Activated T-helper 9 cell treated with anti-CD3 and anti-CD28 coated beads, Interleukin-2, amount 50 U/mL, for 16 hours (primary cell): Measurements from ENCODE around the gene TCF4.

Experiments used
- DNase-seq: peaks from one replicate; pipeline ENCODE4 v3.0.0-alpha.2; 2020; ENCODE audit warnings: low read depth

TCF4 gene

DNA sequence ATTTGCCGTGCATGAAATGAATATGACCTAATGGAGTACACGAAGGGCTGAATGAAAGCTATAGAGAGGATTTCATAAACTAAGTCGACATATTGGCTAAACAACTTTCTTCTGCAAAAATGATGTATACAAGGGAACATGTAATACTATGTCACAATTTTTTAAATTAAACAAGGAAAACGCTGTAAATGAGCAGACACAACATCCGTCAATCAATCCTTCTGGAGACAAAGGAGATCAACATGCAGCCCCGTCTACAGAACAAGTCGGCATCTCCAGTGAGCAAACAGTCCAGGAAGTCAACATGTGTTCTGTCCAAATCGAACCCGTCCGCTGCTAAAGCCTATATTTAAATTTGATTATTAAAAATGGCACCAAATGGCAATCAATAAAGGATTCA lies 180.8 kb downstream of the TCF4 start:
- no peak for DNase-seq

DNA sequence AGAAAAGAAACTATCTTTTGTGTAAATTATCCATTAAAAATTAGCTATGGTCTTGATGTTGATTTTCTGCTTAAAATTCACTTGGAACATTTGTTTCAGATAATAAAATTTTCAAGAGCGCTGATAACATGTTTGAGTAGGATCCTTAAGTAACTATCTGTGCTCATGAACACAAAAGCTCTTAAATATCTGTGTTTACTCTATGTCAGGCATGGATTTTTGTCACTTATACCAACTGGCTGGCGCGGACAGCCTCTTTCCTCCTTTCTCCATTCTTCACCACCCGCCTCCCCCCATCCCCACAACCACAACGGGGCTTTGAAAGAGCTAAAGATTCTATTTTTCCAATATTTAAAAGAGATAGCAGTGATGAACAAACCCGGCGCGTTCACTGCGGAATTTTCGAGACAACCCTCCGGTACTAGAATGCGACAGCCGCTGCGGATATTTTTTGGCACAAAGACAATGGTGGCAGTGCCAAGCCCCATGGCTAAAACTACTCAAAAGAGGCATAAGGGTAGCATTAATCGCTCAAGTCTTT lies 181.5 kb downstream of the TCF4 start:
- DNase-seq, result no peak

DNA sequence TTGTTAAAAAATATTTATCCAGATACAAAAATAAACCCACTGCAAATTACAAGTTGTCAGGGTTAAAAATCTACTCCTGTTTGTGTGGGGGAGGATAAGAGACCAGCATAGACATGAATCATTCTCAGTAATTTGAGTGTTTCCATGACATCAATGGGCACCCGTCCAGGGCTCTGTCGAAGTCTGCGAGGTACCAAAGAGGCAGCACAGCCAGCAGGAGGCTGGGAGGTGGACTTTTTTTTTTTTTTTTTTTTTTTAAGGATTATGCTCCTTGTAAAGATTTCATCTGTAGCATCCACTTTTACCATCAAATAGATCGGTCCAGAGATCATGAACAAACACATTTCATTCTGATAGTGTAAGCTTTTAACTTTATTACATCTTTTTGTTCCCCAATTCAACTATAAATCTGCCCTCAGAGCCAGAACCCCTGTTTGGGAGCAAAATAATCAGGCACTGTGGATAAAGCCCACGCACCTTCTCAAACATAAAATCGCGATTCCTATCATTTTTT lies 182.0 kb downstream of the TCF4 start:
- no peak for DNase-seq

DNA sequence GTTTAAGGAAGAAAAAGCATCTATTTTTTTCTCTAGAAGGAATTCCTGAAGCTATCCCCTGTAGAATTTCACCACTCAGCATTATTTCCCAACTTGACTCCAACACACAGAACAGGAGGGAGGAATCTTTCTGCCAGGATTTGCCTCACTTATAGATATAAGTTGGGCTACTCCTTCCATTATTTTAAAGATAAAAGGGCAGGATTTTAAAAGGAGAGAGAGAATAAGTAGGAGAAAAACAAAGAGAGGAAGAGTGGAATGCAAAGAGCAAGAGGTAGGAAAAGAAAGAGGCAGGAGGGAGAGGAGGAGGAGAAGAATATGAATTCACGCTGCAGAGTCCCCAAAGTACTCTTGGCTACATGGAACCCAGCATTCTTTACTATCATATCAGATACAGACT lies 182.5 kb downstream of the TCF4 start:
- DNase-seq, result no peak

- DNase-seq, result no peak
Observed at GRCh38 chr18:55404832-55405465, 183.0 kb downstream of the TCF4 start.

DNA sequence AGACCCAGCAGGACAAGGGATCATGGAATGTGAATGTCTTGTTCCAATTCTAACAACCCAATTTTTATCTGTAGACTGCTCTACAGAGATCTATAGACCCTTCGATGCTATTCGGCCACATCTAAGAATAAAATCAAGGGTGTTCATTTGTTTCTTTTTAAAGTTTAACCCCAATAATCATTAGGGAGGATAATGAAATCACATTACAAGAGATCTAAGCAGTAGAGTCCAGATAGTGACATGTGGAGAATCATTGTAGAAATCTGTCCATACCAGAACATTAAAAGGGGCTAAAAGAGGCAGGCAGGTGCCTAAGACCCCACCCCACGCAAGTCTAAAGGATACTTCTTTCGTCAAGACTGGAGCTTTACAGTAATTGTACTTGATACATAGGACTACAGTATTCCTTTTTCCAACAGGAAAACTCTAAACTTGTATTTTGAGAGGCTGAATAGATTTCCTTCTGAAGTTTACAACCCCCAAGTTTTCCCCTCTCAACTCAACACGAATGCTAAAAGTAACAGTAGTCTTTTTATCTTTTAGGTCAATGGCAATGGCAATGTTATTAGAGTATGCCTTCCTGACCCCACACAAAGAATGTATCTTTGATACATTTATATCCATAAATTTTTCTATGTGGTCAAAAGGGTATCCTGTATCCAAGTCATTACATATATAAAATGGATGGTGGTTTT lies 183.7 kb downstream of the TCF4 start:
- DNase-seq, result no peak

GRCh38 chr18:55403421-55403949 lies 184.5 kb downstream of the TCF4 start:
- no peak for DNase-seq

GRCh38 chr18:55402731-55403405 lies 185.1 kb downstream of the TCF4 start:
- no peak for DNase-seq

DNA sequence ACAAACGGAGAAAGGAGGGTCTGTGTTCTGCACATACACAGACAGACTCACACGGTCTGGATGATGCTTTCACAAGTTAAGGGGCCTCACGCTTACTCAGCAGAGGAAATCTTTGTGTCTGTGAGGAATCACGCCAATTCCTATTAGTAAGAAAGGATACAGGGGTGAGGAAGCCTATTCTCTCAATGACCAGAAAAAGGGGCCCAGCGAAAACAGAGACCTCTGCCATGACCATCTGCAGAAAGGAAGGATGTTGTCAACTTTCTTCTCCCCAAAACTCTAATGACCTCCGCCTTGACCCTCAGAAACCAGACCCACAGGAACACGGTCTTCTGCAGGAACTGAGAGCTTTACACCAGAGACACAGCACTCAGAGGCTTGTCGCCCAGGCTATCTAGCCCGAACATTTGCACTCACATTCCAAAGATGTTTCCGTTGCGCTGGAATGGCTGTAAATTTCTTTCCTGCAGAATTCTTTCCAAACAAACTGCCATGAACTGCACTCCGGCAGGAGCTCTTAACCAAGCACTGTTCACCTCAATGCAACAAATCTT lies 186.3 kb downstream of the TCF4 start:
- DNase-seq, result no peak

- DNase-seq, result no peak
Observed at GRCh38 chr18:55400590-55401541, 187.1 kb downstream of the TCF4 start.

GRCh38 chr18:55400081-55400480 lies 187.9 kb downstream of the TCF4 start:
- no peak for DNase-seq

DNA sequence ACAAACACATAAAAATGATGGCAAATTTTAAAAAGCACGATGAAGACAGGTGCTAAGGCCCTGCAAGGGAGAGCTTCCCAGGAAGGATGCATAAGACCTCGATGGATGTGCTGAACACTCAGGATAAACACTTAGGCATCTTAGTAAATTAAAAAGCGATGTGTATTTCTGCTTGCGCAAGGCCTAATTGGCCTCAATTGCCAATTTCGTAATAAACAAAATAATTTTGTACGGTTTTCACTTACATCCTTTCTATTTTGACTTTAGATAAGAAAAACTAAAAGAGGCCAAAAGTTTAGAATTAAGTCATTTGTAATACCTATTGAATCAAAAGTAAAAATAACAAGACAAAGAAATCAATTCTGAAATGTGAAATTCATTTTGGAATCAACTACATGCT lies 189.1 kb downstream of the TCF4 start:
- DNase-seq, result no peak

DNA sequence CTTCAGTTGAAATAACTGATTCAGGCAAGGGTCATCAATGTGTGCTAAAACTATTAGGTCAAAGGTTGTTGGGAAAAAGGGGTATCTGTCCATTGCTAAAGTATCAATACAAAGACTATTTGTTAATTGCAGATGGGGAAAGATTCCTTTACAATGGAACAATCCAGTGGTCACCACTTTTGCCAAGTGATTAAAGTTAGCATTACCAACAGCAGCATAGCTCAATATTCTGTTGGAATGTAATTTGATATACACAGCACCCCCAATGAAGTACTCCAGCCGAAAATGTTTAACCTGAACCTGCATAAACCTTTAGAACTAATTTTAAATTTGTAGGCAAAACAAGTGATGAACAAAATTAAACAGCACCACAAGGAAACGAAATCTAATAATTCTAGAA lies 191.0 kb downstream of the TCF4 start:
- DNase-seq, result no peak

DNA sequence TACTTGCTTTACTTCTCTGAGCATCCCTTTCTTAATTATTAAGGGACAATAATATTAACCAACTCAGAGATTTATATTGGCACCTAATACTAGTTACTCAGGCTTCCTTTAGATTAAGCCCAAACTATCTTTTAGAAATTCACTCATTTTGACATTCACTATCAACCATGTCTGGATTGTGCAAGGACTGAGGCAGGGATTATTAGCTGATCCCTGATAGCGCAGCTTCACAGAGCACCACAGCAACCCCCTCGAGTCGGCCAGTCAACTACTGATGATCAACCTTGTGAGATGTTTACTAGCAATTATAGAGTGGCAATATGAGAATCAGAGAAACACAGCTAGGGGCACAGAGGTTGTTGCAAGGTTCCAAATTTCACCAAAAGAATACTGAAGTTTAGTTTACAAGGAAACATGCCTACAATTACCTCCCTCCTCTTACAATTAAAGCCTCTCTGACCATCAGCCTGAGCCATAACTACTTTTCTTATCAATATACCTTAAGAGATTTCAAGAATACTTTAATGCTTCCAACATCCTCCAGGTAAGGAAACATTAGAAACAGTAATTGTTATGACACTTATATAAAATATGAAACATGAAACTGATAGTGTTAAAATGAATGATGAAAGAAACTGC lies 191.6 kb downstream of the TCF4 start:
- DNase-seq, result no peak

GRCh38 chr18:55395799-55396198 lies 192.2 kb downstream of the TCF4 start:
- no peak for DNase-seq

DNA sequence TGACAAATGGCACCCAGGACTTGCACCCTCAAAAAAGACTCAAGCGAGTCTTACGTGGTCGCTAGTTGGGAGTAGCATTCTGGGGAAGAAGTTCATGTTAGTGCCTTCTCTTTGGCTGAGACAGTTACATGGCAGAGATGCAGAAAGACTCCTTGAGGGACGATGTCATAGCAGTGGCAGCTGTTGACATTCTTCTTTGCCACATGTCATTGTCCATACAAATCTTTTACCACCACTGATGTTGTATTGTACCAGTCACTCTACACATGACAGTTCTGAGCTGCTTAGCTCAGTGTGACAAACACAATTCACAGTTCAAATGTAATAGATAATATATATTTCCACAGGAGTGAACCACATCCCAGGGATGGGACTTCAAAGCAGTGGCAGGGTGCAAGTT lies 197.1 kb downstream of the TCF4 start:
- no peak for DNase-seq

- no peak for DNase-seq
Observed at GRCh38 chr18:55387139-55387984, 200.6 kb downstream of the TCF4 start.

DNA sequence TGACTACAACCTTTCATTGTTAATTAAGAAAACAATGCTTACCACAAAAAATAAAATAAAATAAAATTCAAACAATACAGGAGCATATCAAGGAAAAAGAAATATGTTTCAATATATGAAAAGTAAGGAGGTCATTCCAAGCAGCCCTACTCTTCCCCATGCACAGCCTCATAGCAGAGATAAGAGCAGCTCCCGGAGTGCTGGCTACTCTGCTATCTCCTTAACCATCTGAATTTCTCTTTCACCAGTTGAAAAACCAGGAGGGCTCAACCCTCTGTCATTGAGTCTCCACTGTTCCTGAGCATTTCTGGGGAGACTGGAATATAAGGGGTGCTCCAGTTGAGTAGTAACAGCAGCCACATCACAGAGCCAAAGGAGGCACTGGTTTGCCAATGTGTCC lies 201.4 kb downstream of the TCF4 start:
- DNase-seq, result no peak

GRCh38 chr18:55385770-55386169 lies 202.2 kb downstream of the TCF4 start:
- DNase-seq, result no peak
